Trophoblast cell (in vitro differentiated cells and primary cell): ENCODE data around the gene GALR1.
"Not testable (repeated sequence)": the region's sequence is repeated elsewhere in the genome, so short reads cannot be mapped to it uniquely, and the experiment has no call there.

ENCODE experiments used
- DNase-seq, 2 donors: peaks; one replicate each; pipeline ENCODE4 v3.0.0-alpha.2; 2016
- H2AFZ ChIP-seq: 2 replicates; pipeline ENCODE4 v1.6.1; 2013; ENCODE audit warnings: low read length, moderate library complexity, mild to moderate bottlenecking; ENCODE audit not compliant: insufficient read depth, poor library complexity
- H2AK5ac ChIP-seq: 2 replicates; pipeline ENCODE4 v1.6.1; 2013; ENCODE audit warnings: mild to moderate bottlenecking, low read length
- H2BK120ac ChIP-seq: 2 replicates; pipeline ENCODE4 v1.6.1; 2013; ENCODE audit warnings: low read length, mild to moderate bottlenecking, moderate library complexity; ENCODE audit not compliant: insufficient read depth, poor library complexity
- H2BK12ac ChIP-seq: 2 replicates; pipeline ENCODE4 v1.6.1; 2013; ENCODE audit warnings: mild to moderate bottlenecking, low read length, moderate library complexity
- H2BK5ac ChIP-seq: 2 replicates; pipeline ENCODE4 v1.6.1; 2013; ENCODE audit warnings: low read length, low read depth, moderate library complexity, mild to moderate bottlenecking; ENCODE audit not compliant: poor library complexity
- H3K14ac ChIP-seq: 2 replicates; pipeline ENCODE4 v1.6.1; 2013; ENCODE audit warnings: mild to moderate bottlenecking, low read length
- H3K18ac ChIP-seq: 2 replicates; pipeline ENCODE4 v1.6.1; 2013; ENCODE audit warnings: mild to moderate bottlenecking, low read length
- H3K23ac ChIP-seq: 2 replicates; pipeline ENCODE4 v1.6.1; 2013; ENCODE audit warnings: low read length
- H3K27ac ChIP-seq: 2 replicates; pipeline ENCODE4 v1.5.1; 2013; ENCODE audit warnings: low read depth, mild to moderate bottlenecking, inconsistent platforms, low read length, moderate library complexity
- H3K27me3 ChIP-seq: 2 replicates; pipeline ENCODE4 v1.6.1; 2013; ENCODE audit warnings: inconsistent platforms, mild to moderate bottlenecking, low read length, moderate library complexity; ENCODE audit not compliant: insufficient read depth
- H3K36me3 ChIP-seq, 2 experiments: 1 replicate in 1 of 2; 2 replicates in 1 of 2; pipeline ENCODE4 v1.6.1; 2013; ENCODE audit warnings: low read length in 2 of 2, mild to moderate bottlenecking in 2 of 2, moderate library complexity in 1 of 2; ENCODE audit not compliant: insufficient read depth in 2 of 2, control insufficient read depth in 1 of 2
- H3K4ac ChIP-seq: 2 replicates; pipeline ENCODE4 v1.6.1; 2013; ENCODE audit warnings: low read depth, mild to moderate bottlenecking, low read length, moderate library complexity
- H3K4me1 ChIP-seq, 2 experiments: 1 replicate in 1 of 2; 2 replicates in 1 of 2; pipeline ENCODE4 v1.6.1; 2013; ENCODE audit warnings: low read length in 2 of 2, mild to moderate bottlenecking in 2 of 2, moderate library complexity in 1 of 2; ENCODE audit not compliant: insufficient read depth in 2 of 2, control insufficient read depth in 1 of 2
- H3K4me2 ChIP-seq: 2 replicates; pipeline ENCODE4 v1.6.1; 2013; ENCODE audit warnings: inconsistent platforms, mild to moderate bottlenecking, low read length, moderate library complexity
- H3K4me3 ChIP-seq: 2 replicates; pipeline ENCODE4 v1.5.1; 2013; ENCODE audit warnings: mild to moderate bottlenecking, low read depth, low read length, inconsistent platforms
- H3K79me1 ChIP-seq: one replicate; pipeline ENCODE4 v1.6.1; 2013; ENCODE audit warnings: low read length
- H3K79me2 ChIP-seq: 2 replicates; pipeline ENCODE4 v1.6.1; 2013; ENCODE audit warnings: low read length, mild to moderate bottlenecking; ENCODE audit not compliant: control insufficient read depth, insufficient read depth, poor library complexity
- H3K9ac ChIP-seq: 2 replicates; pipeline ENCODE4 v1.6.1; 2013; ENCODE audit warnings: mild to moderate bottlenecking, low read length
- H3K9me3 ChIP-seq: 2 replicates; pipeline ENCODE4 v1.6.1; 2013; ENCODE audit warnings: low read depth, mild to moderate bottlenecking, control low read depth, inconsistent platforms, low read length; ENCODE audit not compliant: insufficient read depth
- H4K12ac ChIP-seq: 2 replicates; pipeline ENCODE4 v1.6.1; 2013; ENCODE audit warnings: low read depth, mild to moderate bottlenecking, low read length, moderate library complexity
- H4K8ac ChIP-seq: 2 replicates; pipeline ENCODE4 v1.6.1; 2013; ENCODE audit warnings: low read depth, mild to moderate bottlenecking, low read length, moderate library complexity
- H4K91ac ChIP-seq: one replicate; pipeline ENCODE4 v1.6.1; 2013; ENCODE audit warnings: low read depth, mild to moderate bottlenecking, low read length, moderate library complexity
- WGBS: extraction: QIAGEN DNeasy Blood & Tissue Kit; methylation state at CpG from one replicate; pipeline ENCODE4 v1.1.7; 2013; ENCODE audit warnings: missing lambda C conversion rate; ENCODE audit not compliant: insufficient read length, insufficient coverage; ENCODE audit errors: extremely low coverage; 5-methylcytosine and 5-hydroxymethylcytosine counted together

The GALR1 gene

GRCh38 chr18:77268456-77268855 lies 18.8 kb downstream of the GALR1 start:
- H3K18ac ChIP-seq = no peak overlapping the region
- no peak overlapping the region for H4K91ac ChIP-seq
- H2BK12ac ChIP-seq = no peak overlapping the region
- no peak overlapping the region for H3K27ac ChIP-seq
- no peak overlapping the region for H2AFZ ChIP-seq
- H3K4me1 ChIP-seq = no peaks in the 10 kb centered on the region
- no peak overlapping the region for H3K9ac ChIP-seq
- no peak overlapping the region for H3K23ac ChIP-seq
- H3K4me3 ChIP-seq = no peak overlapping the region
- H3K27me3 ChIP-seq = no peaks in the 10 kb centered on the region
- WGBS = no CpG with 5 or more reads among the region's 9 CpGs
- no peaks in the 10 kb centered on the region for H3K79me1 ChIP-seq
- no peak overlapping the region for H2BK120ac ChIP-seq
- no peak overlapping the region for H4K8ac ChIP-seq
- H2AK5ac ChIP-seq = no peak overlapping the region
- H3K36me3 ChIP-seq = no peaks in the 10 kb centered on the region
- H3K4me2 ChIP-seq = no peak overlapping the region
- H4K12ac ChIP-seq = no peak overlapping the region
- peaks cover 6% of the 10 kb centered on the region for H3K9me3 ChIP-seq
- no peak for DNase-seq
- H2BK5ac ChIP-seq = no peak overlapping the region
- no peaks in the 10 kb centered on the region for H3K79me2 ChIP-seq
- no peak overlapping the region for H3K4ac ChIP-seq
- no peak overlapping the region for H3K14ac ChIP-seq

DNA sequence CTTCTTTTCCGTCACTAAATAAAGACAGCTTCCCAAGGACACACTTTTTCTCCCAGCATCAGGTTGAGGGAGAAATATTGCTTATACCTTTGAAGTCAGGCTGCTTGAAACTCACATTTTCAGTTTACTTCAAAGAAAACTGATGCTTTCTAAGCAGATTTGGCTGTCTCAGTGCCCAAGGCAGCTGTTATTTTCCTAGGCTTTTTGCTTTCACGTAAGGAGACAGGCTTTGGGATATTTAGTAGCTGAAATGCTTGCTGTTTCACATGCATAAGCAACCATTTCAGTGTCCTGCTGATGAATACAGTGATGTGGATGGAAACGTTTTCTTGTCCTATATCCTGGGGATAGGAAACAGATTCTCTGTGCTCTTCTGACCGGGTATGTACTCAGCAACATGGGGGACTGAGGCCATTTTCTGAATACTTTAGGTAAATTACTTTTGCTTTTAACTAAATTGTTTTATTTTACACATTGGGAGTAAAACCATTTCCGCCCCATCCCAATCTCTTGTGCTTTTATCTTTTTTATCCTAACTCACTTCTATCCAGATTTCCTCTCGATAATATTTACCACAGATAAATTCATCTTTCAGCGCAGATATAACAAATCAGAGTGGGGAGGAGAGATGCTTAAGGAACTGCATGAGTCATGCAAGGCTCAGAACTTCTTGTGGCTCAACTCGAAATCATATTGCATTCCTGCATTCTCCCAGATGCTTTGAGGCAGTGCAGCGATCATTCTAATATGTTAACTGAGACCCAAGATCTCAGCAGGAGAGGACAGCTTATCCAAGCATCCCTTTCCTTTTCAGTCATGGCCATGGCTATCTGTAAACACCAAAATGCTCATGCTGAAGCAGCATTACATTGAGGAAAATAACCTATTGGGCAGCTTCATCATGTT lies 22.2 kb downstream of the GALR1 start:
- DNase-seq = no peak
- H3K79me1 ChIP-seq = no peaks in the 10 kb centered on the region
- H3K4ac ChIP-seq = no peak overlapping the region
- no peak overlapping the region for H4K8ac ChIP-seq
- no peak overlapping the region for H3K14ac ChIP-seq
- peaks cover 5% of the 10 kb centered on the region for H3K9me3 ChIP-seq
- no peak overlapping the region for H4K12ac ChIP-seq
- no peak overlapping the region for H4K91ac ChIP-seq
- no peak overlapping the region for H2AFZ ChIP-seq
- H2BK120ac ChIP-seq = no peak overlapping the region
- WGBS = no CpG with 5 or more reads among the region's 9 CpGs
- H2BK12ac ChIP-seq = no peak overlapping the region
- H3K27me3 ChIP-seq = no peaks in the 10 kb centered on the region
- H3K4me2 ChIP-seq = no peak overlapping the region
- H3K4me1 ChIP-seq = no peaks in the 10 kb centered on the region
- H3K36me3 ChIP-seq = no peaks in the 10 kb centered on the region
- no peak overlapping the region for H2BK5ac ChIP-seq
- no peak overlapping the region for H3K9ac ChIP-seq
- no peaks in the 10 kb centered on the region for H3K79me2 ChIP-seq
- H2AK5ac ChIP-seq = no peak overlapping the region
- H3K27ac ChIP-seq = no peak overlapping the region
- no peak overlapping the region for H3K23ac ChIP-seq
- no peak overlapping the region for H3K4me3 ChIP-seq
- H3K18ac ChIP-seq = no peak overlapping the region

- not testable (repeated sequence) for H3K79me2 ChIP-seq, H3K4me1 ChIP-seq, H3K27ac ChIP-seq, H4K12ac ChIP-seq, H4K91ac ChIP-seq, H3K9ac ChIP-seq, H2BK5ac ChIP-seq, H4K8ac ChIP-seq, H3K27me3 ChIP-seq, H3K4me2 ChIP-seq, H3K14ac ChIP-seq, H2BK120ac ChIP-seq, H3K4ac ChIP-seq, H3K4me3 ChIP-seq, H3K79me1 ChIP-seq, H3K9me3 ChIP-seq, H3K36me3 ChIP-seq, H3K18ac ChIP-seq, H2BK12ac ChIP-seq, H3K23ac ChIP-seq, DNase-seq, H2AFZ ChIP-seq, H2AK5ac ChIP-seq
- no CpG with 5 or more reads among the region's 7 CpGs for WGBS
These were observed 41.2 kb downstream of the GALR1 start for GRCh38 chr18:77290841-77291240.

DNA sequence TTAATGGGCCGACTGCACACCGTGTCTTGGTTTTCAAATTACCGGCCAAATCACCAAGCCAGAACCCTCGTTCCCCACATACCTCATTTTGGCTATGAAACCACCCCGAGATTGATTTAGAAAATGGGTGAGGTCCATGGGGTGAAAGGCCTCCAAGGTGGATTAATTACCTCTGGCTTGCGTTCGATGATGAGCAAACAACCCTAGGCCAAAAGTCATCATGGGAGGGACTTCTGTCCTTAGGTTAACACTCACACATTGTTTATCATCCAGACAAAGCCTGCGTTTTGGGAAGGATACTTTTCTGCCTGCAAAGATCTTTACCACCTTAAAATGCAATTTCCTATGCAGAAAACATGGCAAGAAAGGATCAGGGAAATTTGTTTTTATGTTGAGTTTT lies 48.5 kb downstream of the GALR1 start:
- Histone ChIP-seq H4K91ac (no peak overlapping the region), H4K12ac (no peak overlapping the region), H2BK5ac (no peak overlapping the region), H3K4me2 (no peak overlapping the region), H2BK120ac (no peak overlapping the region), H2AK5ac (no peak overlapping the region), H3K4me1 (peaks cover 0 to 6% of the 10 kb centered on the region in 2 experiments), H3K9ac (no peak overlapping the region), H3K4me3 (no peak overlapping the region), H3K79me1 (no peaks in the 10 kb centered on the region), H3K79me2 (no peaks in the 10 kb centered on the region), H3K4ac (no peak overlapping the region), H2AFZ (no peak overlapping the region), H4K8ac (no peak overlapping the region), H3K27ac (no peak overlapping the region), H3K9me3 (peaks cover 1% of the 10 kb centered on the region), H3K27me3 (no peaks in the 10 kb centered on the region), H3K23ac (no peak overlapping the region), H3K14ac (no peak overlapping the region), H3K36me3 (no peaks in the 10 kb centered on the region), H3K18ac (no peak overlapping the region), H2BK12ac (no peak overlapping the region)
- no peak for DNase-seq
- no CpG with 5 or more reads among the region's 8 CpGs for WGBS
